Body of pancreas (tissue), 4 donors: Measurements from ENCODE around the gene MXD4.

Source experiments
- POLR2A ChIP-seq, 3 donors: fragments of 450-650 bp; IDR thresholded peaks; one replicate each; pipeline ENCODE4 v1.6.1; 2016; ENCODE audit warnings: antibody characterized with exemption in 3 of 3, mild to moderate bottlenecking in 2 of 3
- TF ChIP-seq, protein P1 (sequence below), 7 experiments: fragments of 450-650 bp in 4 of 7; fragments of 200-600 bp in 3 of 7; sonication (generic) in 3 of 7; IDR thresholded peaks; one replicate each; pipeline ENCODE4 v1.5.1; 2016 to 2019; ENCODE audit warnings: antibody characterized with exemption in 7 of 7

DNA sequence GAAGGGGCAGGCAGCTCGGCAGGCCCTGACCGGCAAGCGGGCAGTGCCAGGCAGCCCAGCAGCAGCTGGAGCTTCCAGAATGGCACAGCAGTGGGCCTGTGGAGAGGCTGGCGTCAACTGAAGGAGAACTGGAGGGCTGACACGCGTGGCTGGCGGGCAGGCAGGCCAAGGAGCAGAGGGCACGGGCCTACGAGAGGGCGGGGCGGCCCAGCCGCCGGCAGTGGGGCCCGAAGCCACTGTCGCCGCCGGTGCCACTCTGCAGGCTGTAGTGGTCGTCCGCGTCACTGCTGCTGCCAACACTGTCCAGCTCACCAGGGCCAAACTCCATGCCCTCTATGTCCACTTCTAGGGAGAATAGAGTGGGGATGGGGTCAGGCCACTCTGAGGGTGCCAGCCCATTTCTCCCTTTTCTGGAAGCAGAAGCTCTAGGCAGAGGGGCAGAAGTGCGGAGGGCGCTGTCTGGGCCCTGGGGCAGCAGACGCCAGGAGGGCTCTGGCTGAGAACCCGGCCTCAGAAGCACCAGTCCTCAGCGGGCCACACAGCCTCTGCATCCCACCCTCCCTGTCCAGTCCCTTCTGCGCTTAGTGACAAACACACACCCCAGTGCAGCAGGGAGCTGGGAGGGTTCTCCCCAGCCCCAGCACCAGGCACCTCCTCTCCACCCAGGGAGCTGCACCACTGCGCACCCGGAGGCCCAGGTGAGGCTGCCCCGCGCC is 11.4 kb downstream of the MXD4 start:
- TF ChIP-seq, protein P1, sequence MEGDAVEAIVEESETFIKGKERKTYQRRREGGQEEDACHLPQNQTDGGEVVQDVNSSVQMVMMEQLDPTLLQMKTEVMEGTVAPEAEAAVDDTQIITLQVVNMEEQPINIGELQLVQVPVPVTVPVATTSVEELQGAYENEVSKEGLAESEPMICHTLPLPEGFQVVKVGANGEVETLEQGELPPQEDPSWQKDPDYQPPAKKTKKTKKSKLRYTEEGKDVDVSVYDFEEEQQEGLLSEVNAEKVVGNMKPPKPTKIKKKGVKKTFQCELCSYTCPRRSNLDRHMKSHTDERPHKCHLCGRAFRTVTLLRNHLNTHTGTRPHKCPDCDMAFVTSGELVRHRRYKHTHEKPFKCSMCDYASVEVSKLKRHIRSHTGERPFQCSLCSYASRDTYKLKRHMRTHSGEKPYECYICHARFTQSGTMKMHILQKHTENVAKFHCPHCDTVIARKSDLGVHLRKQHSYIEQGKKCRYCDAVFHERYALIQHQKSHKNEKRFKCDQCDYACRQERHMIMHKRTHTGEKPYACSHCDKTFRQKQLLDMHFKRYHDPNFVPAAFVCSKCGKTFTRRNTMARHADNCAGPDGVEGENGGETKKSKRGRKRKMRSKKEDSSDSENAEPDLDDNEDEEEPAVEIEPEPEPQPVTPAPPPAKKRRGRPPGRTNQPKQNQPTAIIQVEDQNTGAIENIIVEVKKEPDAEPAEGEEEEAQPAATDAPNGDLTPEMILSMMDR (IDR thresholded peaks at IDR 0.05), result no peak
- TF ChIP-seq POLR2A (IDR thresholded peaks at IDR 0.05), result no peak
